UCSD-AML1 (cell line): ENCODE data around the gene RIC8B.

Source experiments
- DNase-seq: peaks from one replicate; lab custom pipeline; 2025; ENCODE audit not compliant: unreplicated experiment; lab: John Stamatoyannopoulos, UW

Gene RIC8B

DNA sequence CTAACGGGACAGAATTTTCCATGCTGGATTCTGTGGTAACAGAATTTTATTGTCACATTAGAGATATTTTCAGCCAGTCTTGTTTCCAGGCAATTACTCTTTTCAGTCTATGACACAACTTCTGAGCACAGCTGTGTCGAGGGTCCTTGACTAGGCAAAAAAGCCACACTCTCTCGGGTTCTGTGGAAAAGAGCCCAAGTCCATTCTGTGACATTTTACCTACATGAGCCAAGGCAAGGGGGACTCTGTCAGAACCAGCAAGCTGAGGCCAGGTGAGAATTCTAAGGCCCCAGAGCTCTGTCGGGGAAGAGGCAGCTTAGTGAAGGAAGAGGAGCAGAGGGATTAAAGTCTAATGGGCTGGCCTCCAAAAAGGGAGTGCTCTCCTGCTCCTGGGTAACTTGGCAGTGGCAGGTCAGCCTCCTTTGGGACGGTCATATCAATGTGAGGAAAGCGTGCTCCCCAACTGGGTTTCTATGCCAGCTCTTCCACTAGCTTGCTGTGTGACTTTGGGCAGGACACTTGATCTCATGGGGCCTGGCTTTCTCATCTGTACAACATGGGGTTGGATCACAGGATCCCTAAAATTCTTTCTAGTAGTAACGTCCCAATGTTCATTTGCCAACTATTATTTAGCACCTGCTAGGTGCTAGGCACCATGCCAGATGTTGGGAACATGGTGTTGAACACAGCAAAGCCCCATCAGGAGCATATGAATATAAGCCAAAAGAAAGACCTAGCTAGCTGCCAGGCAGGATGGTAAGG is 16.0 kb upstream of the RIC8B start:
- no peak for DNase-seq

DNA sequence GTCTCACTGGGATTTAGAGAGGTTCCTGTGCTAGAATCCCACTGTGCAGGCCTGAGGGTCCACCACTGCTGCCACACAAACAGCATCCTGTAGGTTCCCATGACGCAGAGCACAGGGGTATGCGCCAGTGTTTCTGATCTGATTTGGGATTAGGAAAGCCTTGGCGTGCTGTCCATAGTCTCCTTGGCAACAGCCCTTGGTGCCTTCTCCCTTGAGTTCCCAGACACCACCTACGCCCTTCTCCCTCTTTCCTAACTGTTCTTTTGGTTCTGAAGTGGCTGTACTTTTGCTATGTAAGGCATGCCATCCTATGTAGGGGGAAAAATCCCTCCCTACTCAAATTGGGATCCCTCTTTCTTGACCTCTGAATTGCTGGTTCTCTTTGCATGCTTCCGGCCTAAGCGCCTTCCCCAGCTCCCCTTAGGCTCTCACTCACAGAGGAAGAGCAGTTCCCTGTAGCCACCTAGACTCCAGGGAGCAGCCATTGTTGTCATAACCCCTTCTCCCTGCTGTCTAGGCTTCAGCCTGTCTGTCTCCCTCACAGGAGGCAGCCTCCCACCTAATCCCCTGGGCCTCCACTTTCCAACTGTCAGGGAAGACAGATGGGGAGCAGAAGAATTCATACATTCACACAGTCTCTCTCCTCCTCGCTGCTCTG is 14.8 kb upstream of the RIC8B start:
- DNase-seq: no peak

DNA sequence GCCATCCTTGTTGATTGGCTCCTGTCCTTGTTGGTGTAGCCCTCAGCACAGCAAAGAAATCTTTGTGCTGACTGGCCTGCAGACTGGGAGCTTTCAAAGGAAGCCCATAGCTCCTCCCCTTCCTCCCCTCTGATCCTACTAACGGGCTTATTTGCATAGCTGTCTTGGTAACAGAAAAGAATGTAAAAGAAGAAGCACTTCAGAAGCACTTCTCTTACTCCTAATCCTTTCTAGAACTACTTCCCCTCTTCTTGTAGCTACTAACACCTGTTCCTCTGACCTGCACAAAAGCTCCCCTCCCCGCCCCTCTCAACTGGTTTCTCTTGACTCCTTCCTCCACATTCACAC is 14.3 kb upstream of the RIC8B start:
- no peak for DNase-seq

DNA sequence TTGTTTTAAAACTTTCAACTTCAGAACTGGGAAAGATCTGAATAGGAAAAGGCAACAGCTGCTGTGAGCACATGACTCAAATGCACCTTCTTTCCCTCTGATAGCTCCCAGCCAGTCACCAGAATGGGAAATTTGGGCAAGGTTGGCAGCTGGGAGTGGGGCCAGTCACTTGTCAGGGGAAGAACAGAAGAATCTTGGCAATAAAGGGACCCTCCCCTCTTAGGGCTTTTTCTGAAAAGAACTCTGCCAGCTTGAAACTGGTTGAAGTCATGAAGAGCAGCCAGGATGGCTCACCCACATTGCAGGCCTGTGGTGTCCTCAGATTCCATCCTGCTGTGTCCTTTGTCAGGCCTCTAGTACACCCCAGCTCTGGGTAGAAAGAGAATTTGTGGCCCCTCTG is 10.3 kb upstream of the RIC8B start:
- no peak for DNase-seq

DNA sequence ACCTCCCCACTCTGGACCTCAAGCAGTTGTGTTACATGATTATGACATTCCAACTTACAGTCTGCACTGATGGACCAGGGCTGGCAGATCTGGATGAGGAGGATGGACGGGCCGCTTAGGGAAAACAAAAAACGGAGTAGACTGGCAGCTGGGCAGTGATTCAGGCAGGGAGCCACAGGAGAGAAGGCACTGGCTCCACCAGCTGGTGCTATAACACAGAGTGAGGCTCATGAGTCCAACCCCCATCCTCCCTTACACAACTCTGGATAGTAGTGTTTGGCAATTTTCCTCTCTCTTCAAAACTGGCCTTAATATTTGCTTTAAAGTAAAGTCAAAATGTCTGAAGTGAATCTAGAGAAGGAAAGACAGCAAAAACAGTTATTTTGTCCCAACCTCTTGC is 9.7 kb upstream of the RIC8B start:
- no peak for DNase-seq

DNA sequence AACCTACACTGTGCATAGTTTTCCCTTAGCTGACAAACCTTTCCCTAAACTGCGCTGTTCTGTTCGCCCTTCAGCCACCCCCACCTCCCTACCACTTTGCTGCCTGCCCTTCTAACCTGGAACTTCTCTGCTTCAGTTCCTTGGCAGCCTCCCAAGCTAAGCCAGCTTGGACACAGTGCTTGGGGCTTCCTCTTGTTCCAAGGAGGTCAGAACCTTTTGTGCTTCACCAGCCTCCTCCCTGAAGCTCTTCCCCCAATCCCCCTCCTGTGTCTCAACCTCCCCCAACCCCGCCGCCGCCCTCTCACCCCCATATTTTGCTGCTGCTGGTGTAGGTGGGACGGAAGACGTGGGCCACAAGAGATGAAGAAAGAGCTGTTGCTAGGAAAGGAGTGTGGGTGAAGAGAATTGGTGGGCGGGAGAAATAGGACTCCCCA is 8.1 kb upstream of the RIC8B start:
- DNase-seq: no peak

DNA sequence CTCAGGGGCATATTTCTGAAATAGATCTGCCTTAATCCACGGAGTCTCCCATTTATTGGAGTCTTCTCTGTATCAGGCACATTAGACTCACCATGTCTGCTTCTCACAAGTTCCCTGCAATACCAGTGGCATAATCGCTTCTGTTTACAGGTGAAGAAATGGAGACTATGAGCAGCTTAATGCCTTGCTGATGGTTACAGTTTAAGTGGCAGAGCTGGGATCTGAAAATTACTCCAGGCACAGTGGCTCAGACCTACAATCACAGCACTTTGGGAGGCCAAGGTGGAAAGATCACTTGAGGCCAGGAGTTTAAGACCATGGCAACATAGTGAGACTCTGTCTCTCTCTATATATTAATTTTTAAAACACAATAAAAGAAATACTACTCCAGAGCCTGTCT is 7.3 kb upstream of the RIC8B start:
- no peak for DNase-seq

DNA sequence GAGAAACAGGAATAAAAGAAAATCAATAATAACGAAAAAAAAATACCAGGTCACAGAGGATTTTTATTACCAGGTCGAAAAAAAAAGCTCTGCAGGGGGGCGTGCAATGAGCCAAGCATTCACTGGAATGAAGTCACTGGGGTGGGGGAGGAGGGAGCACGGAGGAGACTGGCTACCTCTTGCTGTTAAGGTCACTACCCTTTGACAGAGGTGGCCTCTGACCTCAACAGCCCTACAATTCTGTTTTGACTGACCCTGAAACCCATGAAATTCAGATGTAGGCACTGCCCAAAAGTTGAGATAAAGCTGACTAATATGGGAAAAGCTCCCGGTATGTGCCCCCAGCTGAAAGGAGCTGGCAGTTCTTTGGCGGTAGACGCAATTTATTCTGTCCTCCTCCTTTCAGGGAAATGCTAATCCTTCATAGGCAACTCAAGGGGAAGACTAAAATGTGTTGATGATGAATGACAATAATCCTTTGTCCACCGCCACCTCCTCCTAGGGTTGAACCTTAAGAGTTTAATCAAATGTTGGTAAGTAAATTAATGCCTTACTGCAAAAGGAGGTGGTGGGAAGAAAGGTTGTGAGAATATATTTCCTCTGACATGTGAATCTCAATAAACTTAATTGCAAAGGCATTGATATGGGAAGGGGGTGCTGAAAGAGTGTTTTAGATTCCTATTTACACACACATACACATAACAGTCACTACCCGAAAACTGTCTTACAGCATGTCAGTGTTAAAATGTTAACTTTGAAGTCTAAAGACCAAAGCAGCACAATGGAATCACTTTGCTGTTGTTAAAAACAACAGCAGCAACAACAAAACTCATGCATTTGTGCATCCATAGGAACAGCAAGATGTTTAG is 6.3 kb upstream of the RIC8B start:
- no peak for DNase-seq

DNA sequence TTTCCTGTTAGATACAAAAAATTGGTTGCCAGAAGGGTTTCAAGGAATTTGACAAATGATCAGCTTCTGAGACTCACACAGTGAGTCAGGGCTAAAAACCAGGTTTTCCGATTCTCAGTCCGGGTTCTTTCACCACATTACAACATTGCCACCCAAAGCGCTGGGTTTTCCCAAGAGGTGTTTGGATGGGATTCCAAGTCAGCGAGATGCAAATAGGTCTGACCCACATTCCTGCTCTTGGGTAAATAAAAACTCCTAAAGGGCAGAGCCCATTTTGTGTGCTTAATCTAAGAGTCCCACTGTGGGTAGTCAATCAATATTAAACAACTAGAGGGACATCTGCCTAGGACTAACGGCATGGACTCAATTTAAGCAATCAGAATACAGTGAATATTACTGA is 5.4 kb upstream of the RIC8B start:
- DNase-seq: no peak

DNA sequence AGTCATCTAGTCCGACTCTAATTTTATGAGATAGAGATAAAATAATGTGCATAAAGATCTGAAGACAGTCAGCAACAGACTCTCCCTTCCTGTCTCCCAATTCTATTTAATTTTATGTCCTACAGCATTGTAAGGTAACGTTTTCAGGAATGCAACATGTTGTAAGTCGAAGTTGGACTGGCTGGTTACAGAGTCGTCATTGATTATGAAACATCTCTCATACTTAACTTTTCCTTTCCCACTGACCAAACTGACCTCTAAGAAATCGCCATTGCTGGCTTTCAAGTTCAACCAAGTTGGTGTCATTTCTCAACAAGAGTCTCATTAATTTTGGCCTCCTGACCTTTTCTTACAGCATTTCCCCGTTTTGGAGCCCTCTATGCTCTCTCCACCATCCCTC is 4.9 kb upstream of the RIC8B start:
- DNase-seq: no peak

DNA sequence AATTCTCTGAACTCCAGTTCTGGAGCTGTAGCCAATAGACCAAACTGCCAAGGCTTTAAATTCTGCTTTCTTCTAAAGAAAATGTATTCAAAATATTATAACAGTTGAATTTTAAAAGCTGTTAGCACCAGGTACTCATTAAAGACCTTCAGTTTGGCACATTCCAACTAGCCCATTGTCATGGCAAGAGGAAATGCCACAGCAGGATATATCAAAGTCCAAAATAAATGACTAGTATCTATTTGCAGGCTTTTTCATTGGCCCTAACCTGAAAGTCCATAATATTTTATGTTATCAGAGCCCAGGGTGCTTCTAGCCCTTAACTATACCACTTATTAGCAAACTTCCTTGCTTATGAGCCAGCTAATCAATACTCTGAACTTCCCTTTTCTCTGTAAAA is 3.1 kb upstream of the RIC8B start:
- no peak for DNase-seq

DNA sequence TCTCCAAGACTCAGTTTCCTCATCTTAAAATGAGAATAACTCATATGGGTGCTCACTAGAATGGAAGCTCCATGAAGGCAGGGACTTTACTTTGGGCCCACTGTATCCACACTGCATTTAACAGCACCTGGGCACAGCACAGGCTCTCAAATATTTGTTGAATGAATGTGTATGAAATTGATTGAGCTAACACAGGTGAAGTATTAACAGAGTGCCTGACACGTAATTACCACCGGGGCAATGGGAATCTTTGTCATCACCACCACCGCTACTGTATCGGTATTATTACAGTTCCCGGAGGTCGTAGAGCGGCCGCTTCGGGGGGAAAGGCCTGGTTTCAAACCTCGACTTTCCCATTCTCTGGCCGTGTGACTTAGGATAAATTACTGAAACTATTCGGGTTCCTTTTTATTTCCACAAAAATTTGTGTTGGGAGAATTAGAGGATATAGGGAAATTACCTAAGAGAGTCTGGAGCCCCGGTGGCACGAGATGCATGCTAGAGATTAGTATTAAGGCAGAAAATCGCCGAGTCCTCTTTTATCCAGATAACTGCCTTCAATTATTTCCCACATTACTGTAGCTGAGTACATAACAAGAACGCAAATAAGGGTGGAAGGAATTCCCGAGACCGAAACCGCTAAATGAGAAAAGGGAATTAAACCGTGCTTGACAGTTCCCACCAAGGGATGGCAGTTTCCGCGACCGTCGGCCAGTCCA is 1.0 kb upstream of the RIC8B start:
- DNase-seq: no peak

DNA sequence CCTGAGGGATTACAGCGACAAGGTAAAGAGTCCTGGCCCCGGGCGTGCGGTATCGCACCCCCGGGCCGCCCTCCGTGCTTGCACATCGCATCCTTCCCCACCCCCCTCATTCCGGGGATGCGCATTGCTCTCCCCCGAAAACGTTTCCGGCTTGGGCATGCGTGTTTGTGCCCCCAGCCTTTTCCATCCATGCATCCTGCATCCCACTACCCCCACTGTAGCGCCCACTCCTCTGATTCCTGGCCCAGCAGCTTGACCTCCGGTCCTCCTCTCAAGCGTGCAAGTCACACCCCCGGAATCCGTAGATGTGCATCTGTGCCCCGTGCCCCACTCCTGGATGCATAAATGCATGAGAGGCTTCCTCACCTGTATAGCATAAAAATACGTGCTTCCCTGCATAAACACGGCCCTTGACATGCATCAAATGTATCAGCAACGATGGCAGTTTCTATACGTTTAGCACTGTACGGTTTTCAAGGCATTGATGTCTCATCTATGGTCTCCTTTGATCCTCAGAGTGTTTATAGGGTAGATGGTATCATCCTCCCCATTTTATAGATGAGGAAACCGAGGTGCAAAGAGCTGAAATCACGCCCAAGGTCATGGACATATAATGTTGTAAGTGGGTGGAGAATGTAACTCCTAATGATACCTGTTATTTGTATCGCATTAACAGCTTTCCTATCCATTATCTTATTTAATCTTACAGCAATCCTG is 484 bp downstream of the RIC8B start:
- DNase-seq: no peak

DNA sequence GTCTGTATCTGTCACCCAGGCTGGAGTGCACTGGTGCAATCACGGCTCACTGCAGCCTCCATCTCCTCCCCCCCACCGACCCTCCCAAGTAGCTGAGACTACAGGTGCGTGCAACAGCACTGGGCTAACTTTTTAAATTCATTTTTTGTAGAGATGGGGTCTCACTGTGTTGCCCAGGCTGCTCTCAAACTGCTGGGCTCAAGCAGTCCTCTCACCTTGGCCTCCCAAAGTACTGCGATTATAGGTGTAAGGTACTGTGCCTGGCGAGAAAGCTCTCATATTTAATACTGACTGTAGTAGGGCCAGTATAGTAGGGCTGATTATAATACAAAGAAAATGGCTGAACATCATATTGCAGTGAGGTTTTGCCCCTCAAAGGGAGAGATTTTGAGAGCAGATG is 2.4 kb downstream of the RIC8B start:
- no peak for DNase-seq

DNA sequence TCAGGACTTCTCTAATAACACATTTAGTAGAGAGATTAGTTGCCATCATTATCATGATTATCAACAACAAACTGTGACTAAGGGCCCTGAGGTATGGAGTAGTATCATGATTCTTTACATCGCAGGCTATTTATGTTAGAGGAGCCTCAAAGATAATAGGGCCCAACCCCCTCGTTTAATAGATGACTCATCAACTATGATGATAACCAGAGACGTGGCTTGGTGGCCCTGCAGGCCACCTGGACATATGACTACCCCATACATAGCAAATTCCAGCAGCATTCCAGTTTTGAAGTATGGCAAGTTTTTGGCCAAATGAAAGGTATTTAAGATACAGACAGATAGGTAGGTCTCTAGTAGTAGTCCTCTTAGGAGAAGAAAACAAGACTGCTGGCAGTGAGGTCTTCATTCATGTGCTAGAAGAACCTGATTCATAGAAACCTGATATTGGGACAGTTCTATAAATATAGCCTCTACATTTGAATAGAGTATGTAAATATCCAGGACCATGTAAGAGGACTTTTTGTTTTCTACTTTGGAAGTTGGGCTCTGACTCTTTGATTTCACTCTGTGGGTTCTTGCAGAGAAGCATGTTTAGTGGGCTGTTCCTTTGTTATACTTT is 5.6 kb downstream of the RIC8B start:
- no peak for DNase-seq

DNA sequence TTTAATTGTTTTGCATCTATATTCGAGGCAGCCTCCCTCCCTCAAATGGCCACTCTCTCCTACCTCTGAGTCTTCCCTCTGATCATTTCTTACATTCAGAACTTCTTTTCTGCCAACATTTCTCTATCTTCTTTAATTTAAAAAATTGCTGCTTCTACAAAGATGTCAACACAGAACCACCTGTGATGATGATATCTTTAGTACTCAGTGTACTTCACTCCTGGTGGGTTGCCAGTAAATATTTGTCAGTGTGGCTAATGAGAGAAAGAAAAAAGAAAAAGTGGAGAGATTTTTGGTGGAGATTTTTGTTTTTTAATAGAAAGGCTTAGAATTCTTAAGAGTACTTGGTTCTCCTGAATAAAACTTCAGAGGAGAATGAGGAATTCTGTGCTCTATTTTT is 8.1 kb downstream of the RIC8B start:
- no peak for DNase-seq

DNA sequence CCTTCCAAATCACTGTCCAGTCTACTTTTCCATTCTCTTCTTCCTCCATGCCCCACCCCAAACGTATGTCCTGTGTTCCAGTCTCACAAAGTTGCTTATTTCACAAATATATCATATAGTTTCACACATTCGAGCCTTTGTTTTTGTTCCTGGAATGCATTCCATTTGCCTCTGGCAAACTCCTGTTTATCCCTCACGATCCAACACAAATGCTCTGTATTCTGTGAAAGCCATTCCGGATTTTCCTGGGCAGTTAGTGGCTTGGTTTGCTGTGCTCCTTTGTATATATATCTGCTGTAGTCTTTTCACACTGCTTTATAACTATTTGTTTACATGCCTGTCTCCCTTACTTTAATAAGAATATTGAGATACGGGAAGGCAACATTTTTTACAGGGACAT is 9.0 kb downstream of the RIC8B start:
- DNase-seq: no peak

DNA sequence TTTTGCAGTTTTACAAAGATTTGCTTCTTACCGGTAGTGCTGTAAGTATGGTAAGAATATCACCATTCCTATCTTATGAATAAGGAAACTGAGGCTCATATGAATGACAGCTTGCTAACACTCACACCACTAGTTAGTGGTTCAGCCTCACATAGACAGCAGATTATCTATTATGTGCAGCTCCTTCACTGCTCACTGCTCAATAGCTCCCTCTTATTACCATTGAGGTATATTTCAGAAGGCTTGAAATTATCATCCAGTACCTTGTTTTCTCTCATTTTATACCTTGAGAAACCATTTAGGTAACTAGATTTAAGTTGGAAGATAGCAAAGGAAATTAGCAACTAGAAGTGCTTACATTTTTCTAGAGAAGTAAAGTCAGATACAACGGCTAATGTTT is 15.5 kb downstream of the RIC8B start:
- DNase-seq: no peak

DNA sequence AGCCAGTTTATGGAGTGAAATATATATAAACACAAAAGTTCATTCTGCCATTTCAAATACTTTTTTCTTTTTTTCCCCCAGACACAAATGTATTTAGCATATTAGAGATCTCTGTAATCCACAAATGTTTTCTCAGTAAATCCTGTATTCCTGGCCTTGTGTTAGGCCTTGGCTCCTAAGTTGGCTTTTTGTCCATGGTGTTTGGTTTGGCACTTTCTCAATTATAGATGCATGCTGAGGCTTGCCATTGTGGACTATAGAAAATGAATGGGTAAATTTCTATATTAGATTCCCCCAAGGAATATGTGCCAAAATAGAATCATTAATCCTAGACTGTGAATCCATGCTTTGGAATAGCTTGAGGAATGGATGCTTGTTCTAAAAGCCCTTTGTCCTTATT is 17.0 kb downstream of the RIC8B start:
- DNase-seq: no peak

DNA sequence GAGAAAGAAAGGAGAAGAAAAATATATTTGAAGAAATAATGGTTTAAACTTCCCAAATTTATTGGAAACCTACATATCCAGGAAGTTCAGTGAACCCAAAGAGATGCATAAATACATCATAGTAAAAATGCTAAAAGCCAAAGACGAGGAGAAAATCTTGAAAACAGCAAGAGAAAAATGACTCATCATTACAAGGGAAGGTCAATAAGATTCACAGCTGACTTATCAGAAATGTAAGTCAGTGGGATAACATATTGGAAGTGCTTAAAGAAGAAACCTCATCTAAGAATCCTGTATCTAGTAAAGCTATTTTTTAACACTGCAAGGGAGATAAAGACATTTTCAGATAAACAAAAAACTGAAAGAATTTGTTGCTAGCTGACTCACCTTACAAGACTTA is 19.9 kb downstream of the RIC8B start:
- no peak for DNase-seq
